RPMI8226 (cell line): ENCODE data around the gene SLC66A2.
"Not testable (repeated sequence)": the region's sequence is repeated elsewhere in the genome, so short reads cannot be mapped to it uniquely, and the experiment has no call there.

Source experiments
- DNase-seq: peaks from one replicate; pipeline ENCODE4 v3.0.0-alpha.2; 2015

The SLC66A2 gene

GRCh38 chr18:79970419-79971133, 19.1 kb upstream of the SLC66A2 start:
- DNase-seq: no peak

GRCh38 chr18:79965119-79965902, 13.9 kb upstream of the SLC66A2 start:
- peak; percentile 27 for DNase-seq

- DNase-seq: peak; percentile 90
These were observed 13.1 kb upstream of the SLC66A2 start, which contains the start of gene HSBP1L1 for GRCh38 chr18:79964330-79965118. HSBP1L1 (plus strand) TSS chr18:79964643; CDS start chr18:79964736, 93 bp downstream.

GRCh38 chr18:79963658-79964329, 12.3 kb upstream of the SLC66A2 start:
- no peak for DNase-seq

- no peak for DNase-seq
These were observed 11.6 kb upstream of the SLC66A2 start for GRCh38 chr18:79962835-79963657.

- DNase-seq: no peak
These were observed 10.9 kb upstream of the SLC66A2 start for GRCh38 chr18:79962311-79962710.

- no peak for DNase-seq
These were observed 10.3 kb upstream of the SLC66A2 start for GRCh38 chr18:79961527-79962291.

GRCh38 chr18:79960921-79961526, 9.6 kb upstream of the SLC66A2 start:
- no peak for DNase-seq

GRCh38 chr18:79960161-79960801, 8.8 kb upstream of the SLC66A2 start:
- DNase-seq: not testable (repeated sequence)

GRCh38 chr18:79958981-79959380, 7.5 kb upstream of the SLC66A2 start:
- DNase-seq: no peak

- DNase-seq: no peak
These were observed 4.8 kb upstream of the SLC66A2 start for GRCh38 chr18:79956276-79956675.

- DNase-seq: no peak
These were observed 4.0 kb upstream of the SLC66A2 start for GRCh38 chr18:79955302-79956075.

GRCh38 chr18:79954791-79955190, 3.3 kb upstream of the SLC66A2 start:
- DNase-seq: no peak

GRCh38 chr18:79953971-79954651, 2.7 kb upstream of the SLC66A2 start:
- no peak for DNase-seq

- DNase-seq: no peak
These were observed 1.6 kb upstream of the SLC66A2 start for GRCh38 chr18:79952996-79953559.

- no peak for DNase-seq
These were observed 1.1 kb upstream of the SLC66A2 start for GRCh38 chr18:79952456-79952995.

- DNase-seq: peak; percentile 59
These were observed 725 bp downstream of the SLC66A2 start for GRCh38 chr18:79950515-79951341.
